ENCODE data around the gene SNX32.

DNA sequence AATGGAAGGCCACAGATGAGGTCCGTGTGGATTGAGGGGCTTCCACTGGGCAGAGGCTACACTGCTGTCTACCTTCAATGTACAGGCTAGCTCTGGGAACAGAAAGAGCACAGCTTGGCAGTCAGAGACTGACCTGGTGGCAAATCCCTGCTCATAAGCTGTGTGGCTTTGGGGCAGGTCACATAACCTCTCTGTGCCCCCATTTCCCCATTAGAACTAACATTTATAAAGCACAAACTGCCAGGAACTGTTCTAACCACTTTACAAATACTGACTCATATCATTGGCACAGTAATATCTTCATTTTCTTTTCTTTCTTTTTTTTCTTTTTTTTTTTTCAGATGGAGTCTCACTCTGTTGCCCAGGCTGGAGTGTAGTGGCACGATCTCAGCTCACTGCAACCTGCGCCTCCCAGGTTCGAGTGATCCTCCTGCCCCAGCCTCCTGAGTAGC is 63.3 kb downstream of the SNX32 start:
- TF ChIP-seq, protein P1, sequence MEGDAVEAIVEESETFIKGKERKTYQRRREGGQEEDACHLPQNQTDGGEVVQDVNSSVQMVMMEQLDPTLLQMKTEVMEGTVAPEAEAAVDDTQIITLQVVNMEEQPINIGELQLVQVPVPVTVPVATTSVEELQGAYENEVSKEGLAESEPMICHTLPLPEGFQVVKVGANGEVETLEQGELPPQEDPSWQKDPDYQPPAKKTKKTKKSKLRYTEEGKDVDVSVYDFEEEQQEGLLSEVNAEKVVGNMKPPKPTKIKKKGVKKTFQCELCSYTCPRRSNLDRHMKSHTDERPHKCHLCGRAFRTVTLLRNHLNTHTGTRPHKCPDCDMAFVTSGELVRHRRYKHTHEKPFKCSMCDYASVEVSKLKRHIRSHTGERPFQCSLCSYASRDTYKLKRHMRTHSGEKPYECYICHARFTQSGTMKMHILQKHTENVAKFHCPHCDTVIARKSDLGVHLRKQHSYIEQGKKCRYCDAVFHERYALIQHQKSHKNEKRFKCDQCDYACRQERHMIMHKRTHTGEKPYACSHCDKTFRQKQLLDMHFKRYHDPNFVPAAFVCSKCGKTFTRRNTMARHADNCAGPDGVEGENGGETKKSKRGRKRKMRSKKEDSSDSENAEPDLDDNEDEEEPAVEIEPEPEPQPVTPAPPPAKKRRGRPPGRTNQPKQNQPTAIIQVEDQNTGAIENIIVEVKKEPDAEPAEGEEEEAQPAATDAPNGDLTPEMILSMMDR (IDR thresholded peaks at IDR 0.05 in 2 of 3, conservative IDR thresholded peaks at IDR 0.05 in 1 of 3; ENCODE audit: insufficient read depth in 2 of 3, low read depth in 1 of 3, low read length in 3 of 3): no peak
- TF ChIP-seq MAFK (IDR thresholded peaks at IDR 0.05; ENCODE audit: low read length) (no peak), SLC30A9 (CRISPR knock-in tag; IDR thresholded peaks at IDR 0.05) (no peak), POU5F1 (IDR thresholded peaks at IDR 0.05; ENCODE audit: borderline replicate concordance, low read depth, low read length, partially characterized antibody) (no peak), TAF1 (IDR thresholded peaks at IDR 0.05; ENCODE audit: control insufficient read depth, extremely low read depth, insufficient read depth, low read length, severe bottlenecking) (no peak), PREB (CRISPR knock-in tag; IDR thresholded peaks at IDR 0.05) (no peak), CEBPB (tag; IDR thresholded peaks at IDR 0.05) (no peak), POLR2AphosphoS2 (IDR thresholded peaks at IDR 0.05; ENCODE audit: low read length) (no peak), HDAC2 (IDR thresholded peaks at IDR 0.05) (no peak)
- TF ChIP-seq, protein P2, sequence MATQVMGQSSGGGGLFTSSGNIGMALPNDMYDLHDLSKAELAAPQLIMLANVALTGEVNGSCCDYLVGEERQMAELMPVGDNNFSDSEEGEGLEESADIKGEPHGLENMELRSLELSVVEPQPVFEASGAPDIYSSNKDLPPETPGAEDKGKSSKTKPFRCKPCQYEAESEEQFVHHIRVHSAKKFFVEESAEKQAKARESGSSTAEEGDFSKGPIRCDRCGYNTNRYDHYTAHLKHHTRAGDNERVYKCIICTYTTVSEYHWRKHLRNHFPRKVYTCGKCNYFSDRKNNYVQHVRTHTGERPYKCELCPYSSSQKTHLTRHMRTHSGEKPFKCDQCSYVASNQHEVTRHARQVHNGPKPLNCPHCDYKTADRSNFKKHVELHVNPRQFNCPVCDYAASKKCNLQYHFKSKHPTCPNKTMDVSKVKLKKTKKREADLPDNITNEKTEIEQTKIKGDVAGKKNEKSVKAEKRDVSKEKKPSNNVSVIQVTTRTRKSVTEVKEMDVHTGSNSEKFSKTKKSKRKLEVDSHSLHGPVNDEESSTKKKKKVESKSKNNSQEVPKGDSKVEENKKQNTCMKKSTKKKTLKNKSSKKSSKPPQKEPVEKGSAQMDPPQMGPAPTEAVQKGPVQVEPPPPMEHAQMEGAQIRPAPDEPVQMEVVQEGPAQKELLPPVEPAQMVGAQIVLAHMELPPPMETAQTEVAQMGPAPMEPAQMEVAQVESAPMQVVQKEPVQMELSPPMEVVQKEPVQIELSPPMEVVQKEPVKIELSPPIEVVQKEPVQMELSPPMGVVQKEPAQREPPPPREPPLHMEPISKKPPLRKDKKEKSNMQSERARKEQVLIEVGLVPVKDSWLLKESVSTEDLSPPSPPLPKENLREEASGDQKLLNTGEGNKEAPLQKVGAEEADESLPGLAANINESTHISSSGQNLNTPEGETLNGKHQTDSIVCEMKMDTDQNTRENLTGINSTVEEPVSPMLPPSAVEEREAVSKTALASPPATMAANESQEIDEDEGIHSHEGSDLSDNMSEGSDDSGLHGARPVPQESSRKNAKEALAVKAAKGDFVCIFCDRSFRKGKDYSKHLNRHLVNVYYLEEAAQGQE (IDR thresholded peaks at IDR 0.05; ENCODE audit: borderline replicate concordance): no peak
- TF ChIP-seq, protein P2 (CRISPR knock-in tag; IDR thresholded peaks at IDR 0.05; ENCODE audit: low read depth): no peak
